HG03439 (cell line): ENCODE results near the gene LSR.

Experiments used
- ATAC-seq: cut with Tn5 transposase; IDR thresholded peaks from one replicate; pipeline ENCODE4 v1.9.1; 2021; ENCODE audit warnings: mild to moderate bottlenecking, moderate library complexity; ENCODE audit not compliant: unreplicated experiment

Gene LSR

GRCh38 chr19:35246466-35247092 is 2.2 kb upstream of the LSR start:
- ATAC-seq: no peak

- ATAC-seq: peak; percentile 49
Measured at GRCh38 chr19:35247526-35248309, 1.1 kb upstream of the LSR start.

- no peak for ATAC-seq
Measured at GRCh38 chr19:35249146-35249847, 495 bp downstream of the LSR start.

GRCh38 chr19:35249848-35250711 is 1.3 kb downstream of the LSR start:
- no peak for ATAC-seq

GRCh38 chr19:35251456-35251855 is 2.7 kb downstream of the LSR start:
- no peak for ATAC-seq

- ATAC-seq: no peak
Measured at GRCh38 chr19:35253316-35254286, 4.8 kb downstream of the LSR start.

GRCh38 chr19:35254341-35255297 is 5.8 kb downstream of the LSR start:
- no peak for ATAC-seq

- no peak for ATAC-seq
Measured at GRCh38 chr19:35256566-35256965, 7.8 kb downstream of the LSR start.

- ATAC-seq: no peak
Measured at GRCh38 chr19:35257113-35257461, 8.3 kb downstream of the LSR start.

GRCh38 chr19:35260694-35261304 is 12.0 kb downstream of the LSR start:
- ATAC-seq: no peak

GRCh38 chr19:35261356-35262100 is 12.7 kb downstream of the LSR start:
- no peak for ATAC-seq

- ATAC-seq: no peak
Measured at GRCh38 chr19:35262101-35262761, 13.4 kb downstream of the LSR start.

- no peak for ATAC-seq
Measured at GRCh38 chr19:35264268-35265125, 15.7 kb downstream of the LSR start.

- no peak for ATAC-seq
Measured at GRCh38 chr19:35265126-35265899, 16.5 kb downstream of the LSR start.

- ATAC-seq: no peak
Measured at GRCh38 chr19:35265900-35266519, 17.2 kb downstream of the LSR start.
